ENCODE data around the gene EPG5.

DNA sequence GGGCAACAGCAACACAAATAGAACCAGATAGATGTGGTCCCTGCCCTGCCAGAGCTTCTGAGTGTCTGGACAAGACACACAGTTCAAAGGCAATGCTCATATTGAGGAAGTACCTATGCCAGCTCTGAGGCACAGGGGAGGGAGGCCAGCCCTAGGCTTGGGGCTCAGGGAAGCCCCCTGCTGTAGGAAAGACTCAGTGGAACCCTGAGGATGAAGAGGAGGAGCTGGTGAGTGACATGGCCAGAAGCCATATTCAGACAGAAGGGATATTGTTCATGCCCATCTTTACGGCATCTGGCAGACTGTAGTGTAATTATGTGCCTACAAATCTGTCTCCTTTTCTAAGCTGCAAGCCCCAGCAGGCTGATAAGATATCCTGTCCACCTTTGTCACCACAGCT, 132.8 kb downstream of the EPG5 start:
- TF ChIP-seq, protein P1, sequence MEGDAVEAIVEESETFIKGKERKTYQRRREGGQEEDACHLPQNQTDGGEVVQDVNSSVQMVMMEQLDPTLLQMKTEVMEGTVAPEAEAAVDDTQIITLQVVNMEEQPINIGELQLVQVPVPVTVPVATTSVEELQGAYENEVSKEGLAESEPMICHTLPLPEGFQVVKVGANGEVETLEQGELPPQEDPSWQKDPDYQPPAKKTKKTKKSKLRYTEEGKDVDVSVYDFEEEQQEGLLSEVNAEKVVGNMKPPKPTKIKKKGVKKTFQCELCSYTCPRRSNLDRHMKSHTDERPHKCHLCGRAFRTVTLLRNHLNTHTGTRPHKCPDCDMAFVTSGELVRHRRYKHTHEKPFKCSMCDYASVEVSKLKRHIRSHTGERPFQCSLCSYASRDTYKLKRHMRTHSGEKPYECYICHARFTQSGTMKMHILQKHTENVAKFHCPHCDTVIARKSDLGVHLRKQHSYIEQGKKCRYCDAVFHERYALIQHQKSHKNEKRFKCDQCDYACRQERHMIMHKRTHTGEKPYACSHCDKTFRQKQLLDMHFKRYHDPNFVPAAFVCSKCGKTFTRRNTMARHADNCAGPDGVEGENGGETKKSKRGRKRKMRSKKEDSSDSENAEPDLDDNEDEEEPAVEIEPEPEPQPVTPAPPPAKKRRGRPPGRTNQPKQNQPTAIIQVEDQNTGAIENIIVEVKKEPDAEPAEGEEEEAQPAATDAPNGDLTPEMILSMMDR (IDR thresholded peaks at IDR 0.05; ENCODE audit: poor library complexity, severe bottlenecking): no peak
- TF ChIP-seq RAD21 (conservative IDR thresholded peaks at IDR 0.05): no peak
- TF ChIP-seq POLR2AphosphoS5 (IDR thresholded peaks at IDR 0.05): no peak
- TF ChIP-seq TAF1 (IDR thresholded peaks at IDR 0.05; ENCODE audit: low read depth): no peak
- TF ChIP-seq SMC3 (conservative IDR thresholded peaks at IDR 0.05; ENCODE audit: poor library complexity): no peak
